ENCODE measurements around the gene TM7SF3.

TM7SF3 gene

GRCh38 chr12:27009881-27010301, 4.3 kb downstream of the TM7SF3 start:
- Histone ChIP-seq H3K4me1 (ENCODE audit: low read depth, poor library complexity, severe bottlenecking) (peaks cover 19% of the 10 kb centered on the region), H4K20me1 (ENCODE audit: insufficient read depth) (no peaks in the 10 kb centered on the region), H3K4me2 (no peak overlapping the region), H3K9ac (no peak overlapping the region), H2AFZ (ENCODE audit: low read depth) (no peak overlapping the region), H3K27me3 (ENCODE audit: insufficient read depth, low read depth) (no peaks in the 10 kb centered on the region), H3K4me3 (IDR thresholded peaks at IDR 0.05; ENCODE audit: insufficient read depth, low read depth, low read length) (no peak overlapping the region), H3K36me3 (ENCODE audit: insufficient read depth) (no peaks in the 10 kb centered on the region), H3K27ac (no peak overlapping the region), H3K79me2 (ENCODE audit: insufficient read depth, low read depth) (no peaks in the 10 kb centered on the region; the same call in 1 of the 2 replicates)
- no peak for TF ChIP-seq CTCF (conservative IDR thresholded peaks at IDR 0.05; ENCODE audit: low read depth, low read length)

- H2AFZ ChIP-seq (ENCODE audit: low read depth): no peak overlapping the region
- H4K20me1 ChIP-seq (ENCODE audit: insufficient read depth): no peaks in the 10 kb centered on the region
- no peaks in the 10 kb centered on the region for H3K27me3 ChIP-seq (ENCODE audit: insufficient read depth, low read depth)
- no peak overlapping the region for H3K9ac ChIP-seq
- H3K36me3 ChIP-seq (ENCODE audit: insufficient read depth): no peaks in the 10 kb centered on the region
- H3K79me2 ChIP-seq (ENCODE audit: insufficient read depth, low read depth): no peaks in the 10 kb centered on the region; the same call in 1 of the 2 replicates
- peaks cover 13% of the 10 kb centered on the region for H3K4me1 ChIP-seq (ENCODE audit: low read depth, poor library complexity, severe bottlenecking)
- H3K27ac ChIP-seq: no peak overlapping the region
- H3K4me2 ChIP-seq: no peak overlapping the region
- no peak overlapping the region for H3K4me3 ChIP-seq (IDR thresholded peaks at IDR 0.05; ENCODE audit: insufficient read depth, low read depth, low read length)
- TF ChIP-seq CTCF (conservative IDR thresholded peaks at IDR 0.05; ENCODE audit: low read depth, low read length): no peak
Observed at GRCh38 chr12:27008081-27008480, 6.1 kb downstream of the TM7SF3 start.

- peaks cover 2% of the 10 kb centered on the region for H3K4me1 ChIP-seq (ENCODE audit: low read depth, poor library complexity, severe bottlenecking)
- H3K27me3 ChIP-seq (ENCODE audit: insufficient read depth, low read depth): no peaks in the 10 kb centered on the region
- H3K4me2 ChIP-seq: no peak overlapping the region
- no peaks in the 10 kb centered on the region for H3K36me3 ChIP-seq (ENCODE audit: insufficient read depth)
- no peak overlapping the region for H3K4me3 ChIP-seq (IDR thresholded peaks at IDR 0.05; ENCODE audit: insufficient read depth, low read depth, low read length)
- H4K20me1 ChIP-seq (ENCODE audit: insufficient read depth): no peaks in the 10 kb centered on the region
- H2AFZ ChIP-seq (ENCODE audit: low read depth): no peak overlapping the region
- H3K27ac ChIP-seq: no peak overlapping the region
- no peak for TF ChIP-seq CTCF (conservative IDR thresholded peaks at IDR 0.05; ENCODE audit: low read depth, low read length)
- H3K9ac ChIP-seq: no peak overlapping the region
- no peaks in the 10 kb centered on the region; the same call in 1 of the 2 replicates for H3K79me2 ChIP-seq (ENCODE audit: insufficient read depth, low read depth)
Observed at GRCh38 chr12:27006797-27007467, 7.3 kb downstream of the TM7SF3 start.

GRCh38 chr12:27005495-27005894, 8.7 kb downstream of the TM7SF3 start:
- H2AFZ ChIP-seq (ENCODE audit: low read depth): no peak overlapping the region
- H3K9ac ChIP-seq: no peak overlapping the region
- H3K27ac ChIP-seq: no peak overlapping the region
- H3K4me1 ChIP-seq (ENCODE audit: low read depth, poor library complexity, severe bottlenecking): no peaks in the 10 kb centered on the region
- no peaks in the 10 kb centered on the region for H3K27me3 ChIP-seq (ENCODE audit: insufficient read depth, low read depth)
- no peak overlapping the region for H3K4me2 ChIP-seq
- no peaks in the 10 kb centered on the region; the same call in 1 of the 2 replicates for H3K79me2 ChIP-seq (ENCODE audit: insufficient read depth, low read depth)
- H3K36me3 ChIP-seq (ENCODE audit: insufficient read depth): no peaks in the 10 kb centered on the region
- no peak for TF ChIP-seq CTCF (conservative IDR thresholded peaks at IDR 0.05; ENCODE audit: low read depth, low read length)
- H3K4me3 ChIP-seq (IDR thresholded peaks at IDR 0.05; ENCODE audit: insufficient read depth, low read depth, low read length): no peak overlapping the region
- H4K20me1 ChIP-seq (ENCODE audit: insufficient read depth): no peaks in the 10 kb centered on the region
